ENCODE results near the gene SUCNR1.

DNA sequence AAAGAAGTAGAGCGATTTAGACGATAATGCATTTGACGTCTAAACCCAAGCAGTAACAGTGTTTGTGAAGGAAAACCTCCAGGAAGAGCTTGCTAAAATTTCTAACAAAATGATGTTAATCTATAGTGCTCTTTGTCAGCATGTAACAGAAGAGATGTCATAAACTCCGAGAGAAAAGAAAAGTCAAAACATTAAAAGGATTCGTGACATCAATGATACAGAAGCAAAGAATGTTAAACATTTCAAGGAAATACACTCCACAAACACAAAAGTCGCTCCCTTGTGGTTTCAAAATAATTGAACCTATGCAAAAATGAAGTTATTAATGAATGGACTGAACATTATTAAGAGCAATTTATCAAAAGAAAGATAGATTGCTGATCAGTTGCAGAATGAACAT is 31.6 kb upstream of the SUCNR1 start:
- TF ChIP-seq, protein P1, sequence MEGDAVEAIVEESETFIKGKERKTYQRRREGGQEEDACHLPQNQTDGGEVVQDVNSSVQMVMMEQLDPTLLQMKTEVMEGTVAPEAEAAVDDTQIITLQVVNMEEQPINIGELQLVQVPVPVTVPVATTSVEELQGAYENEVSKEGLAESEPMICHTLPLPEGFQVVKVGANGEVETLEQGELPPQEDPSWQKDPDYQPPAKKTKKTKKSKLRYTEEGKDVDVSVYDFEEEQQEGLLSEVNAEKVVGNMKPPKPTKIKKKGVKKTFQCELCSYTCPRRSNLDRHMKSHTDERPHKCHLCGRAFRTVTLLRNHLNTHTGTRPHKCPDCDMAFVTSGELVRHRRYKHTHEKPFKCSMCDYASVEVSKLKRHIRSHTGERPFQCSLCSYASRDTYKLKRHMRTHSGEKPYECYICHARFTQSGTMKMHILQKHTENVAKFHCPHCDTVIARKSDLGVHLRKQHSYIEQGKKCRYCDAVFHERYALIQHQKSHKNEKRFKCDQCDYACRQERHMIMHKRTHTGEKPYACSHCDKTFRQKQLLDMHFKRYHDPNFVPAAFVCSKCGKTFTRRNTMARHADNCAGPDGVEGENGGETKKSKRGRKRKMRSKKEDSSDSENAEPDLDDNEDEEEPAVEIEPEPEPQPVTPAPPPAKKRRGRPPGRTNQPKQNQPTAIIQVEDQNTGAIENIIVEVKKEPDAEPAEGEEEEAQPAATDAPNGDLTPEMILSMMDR (IDR thresholded peaks at IDR 0.05; ENCODE audit: poor library complexity, severe bottlenecking) = no peak
- TF ChIP-seq EP300 (conservative IDR thresholded peaks at IDR 0.05; ENCODE audit: poor library complexity, severe bottlenecking) (no peak), POLR2AphosphoS5 (IDR thresholded peaks at IDR 0.05) (no peak), EZH2 (IDR thresholded peaks at IDR 0.05; ENCODE audit: borderline replicate concordance, insufficient read depth, low read length, poor library complexity, severe bottlenecking) (no peak), MXI1 (conservative IDR thresholded peaks at IDR 0.05; ENCODE audit: poor library complexity, severe bottlenecking) (no peak)
